ENCODE data around the gene EFCAB7.
A peak's percentile ranks its signal among the peaks of the same experiment; 100 is the strongest.

Gene EFCAB7

GRCh38 chr1:63522891-63523728, at the start of gene EFCAB7, which contains the start of gene ITGB3BP:
TSS of gene EFCAB7 (plus strand) at chr1:63523525. CDS start at chr1:63525573, 2,048 bp downstream.
TSS of gene ITGB3BP (minus strand) at chr1:63523225. CDS start at chr1:63523133, 92 bp downstream.
- peak; percentile 95 for DNase-seq

- DNase-seq = no peak
Measured at GRCh38 chr1:63475761-63476160, 47.6 kb upstream of the EFCAB7 start.

DNA sequence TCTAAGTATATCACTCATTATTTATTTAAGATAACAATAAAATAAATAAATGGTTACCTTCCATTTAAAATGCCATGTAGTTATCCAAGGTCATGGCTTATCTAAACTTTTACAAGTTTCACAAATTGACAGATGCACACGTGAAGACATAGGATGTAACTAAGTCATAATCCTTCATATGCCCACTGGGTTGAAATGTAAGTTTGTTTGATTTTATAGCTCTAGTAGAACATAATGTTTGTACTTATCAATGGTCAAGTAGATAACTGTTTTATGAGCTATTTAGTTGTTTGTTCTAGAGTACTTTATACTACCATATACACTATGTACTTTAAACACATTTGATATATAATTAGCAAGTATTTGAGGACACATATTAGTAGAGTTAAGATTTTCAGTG, 43.3 kb upstream of the EFCAB7 start:
- DNase-seq = no peak

GRCh38 chr1:63486629-63487028, 36.7 kb upstream of the EFCAB7 start:
- no peak for DNase-seq

DNA sequence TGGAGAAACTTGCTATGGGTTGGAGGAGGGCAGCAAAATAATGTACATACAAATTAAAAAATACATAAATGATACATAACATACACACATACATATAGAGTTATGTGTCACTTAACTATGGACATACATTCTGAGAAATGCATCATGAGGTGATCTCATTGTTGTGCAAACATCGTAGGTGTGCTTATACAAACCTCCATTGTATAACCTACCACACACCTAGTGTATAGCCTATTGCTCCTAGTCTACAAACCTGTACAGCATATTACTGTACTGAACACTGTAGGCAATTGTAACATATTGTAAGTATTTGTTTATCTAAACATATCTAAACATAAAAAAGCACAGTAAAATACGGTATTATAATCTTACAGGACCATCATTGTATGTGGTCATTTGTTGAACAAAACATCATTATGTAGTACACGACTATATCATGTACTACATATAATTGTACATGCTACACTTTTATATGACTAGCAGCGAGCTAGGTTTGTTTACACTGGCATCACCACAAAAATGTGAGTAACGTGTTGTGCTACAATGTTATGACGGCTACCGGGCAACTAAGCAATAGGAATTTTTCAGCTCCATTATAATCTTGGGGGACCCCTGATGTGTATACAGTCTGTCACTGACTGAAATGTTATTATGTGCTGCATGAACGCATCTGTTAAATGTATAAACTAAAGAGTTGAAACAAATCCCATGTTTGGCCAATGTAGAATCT, 35.8 kb upstream of the EFCAB7 start:
- no peak for DNase-seq

- no peak for DNase-seq
Measured at GRCh38 chr1:63497577-63497976, 25.7 kb upstream of the EFCAB7 start.

DNA sequence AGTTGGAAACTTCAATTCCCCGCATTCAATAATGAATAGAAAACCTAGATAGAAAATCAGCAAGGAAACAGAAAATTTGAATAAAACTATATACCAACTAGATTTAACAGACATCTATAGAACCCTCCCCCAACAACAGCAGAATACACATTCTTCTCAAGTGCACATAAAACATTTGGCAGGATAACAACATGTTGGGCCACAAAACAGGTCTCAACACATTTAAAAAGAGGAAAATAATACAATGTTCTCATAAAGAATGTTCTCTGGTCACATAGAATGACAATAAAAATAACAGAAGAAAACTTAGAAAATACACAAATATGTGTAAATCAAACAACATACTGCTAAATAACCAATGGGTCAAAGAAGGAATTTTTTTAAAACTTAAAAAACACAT, 25.2 kb upstream of the EFCAB7 start:
- DNase-seq = no peak

DNA sequence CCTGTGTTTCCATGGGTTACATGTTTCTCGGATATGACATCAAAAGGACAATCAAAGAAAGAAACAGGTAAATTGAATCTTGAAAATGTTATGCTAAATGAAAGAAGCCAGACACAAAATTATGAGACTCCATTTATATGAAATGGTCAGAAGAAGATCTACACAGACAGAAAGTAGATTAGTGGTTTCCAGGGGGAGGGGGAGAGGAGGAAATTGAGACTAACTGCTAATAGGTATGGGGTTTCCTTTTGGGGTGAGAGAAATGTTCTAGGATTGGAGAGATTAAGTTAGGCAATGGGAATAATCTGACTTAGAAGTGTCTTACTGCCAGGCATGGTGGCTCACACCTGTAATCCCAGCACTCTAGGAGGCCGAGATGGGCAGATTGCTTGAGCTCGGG, 22.1 kb upstream of the EFCAB7 start:
- no peak for DNase-seq

DNA sequence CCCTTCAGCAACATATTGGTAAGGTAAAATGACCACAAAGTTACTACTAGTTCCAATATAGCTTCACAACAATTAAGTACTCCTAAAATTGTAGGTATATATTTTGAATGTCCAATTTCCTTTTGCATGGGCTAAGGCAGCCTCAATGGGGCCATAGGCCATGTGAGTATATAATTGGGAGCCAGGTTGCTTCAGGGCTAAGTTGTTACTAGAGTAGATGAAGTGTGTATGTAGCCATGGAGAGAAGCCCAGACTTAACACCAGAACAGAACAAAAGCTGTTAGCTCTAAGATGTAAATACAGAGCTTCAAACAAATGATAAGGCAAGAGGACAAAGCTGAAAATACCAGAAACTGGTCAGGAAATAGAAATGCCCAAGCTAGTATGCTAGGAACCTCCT, 16.5 kb upstream of the EFCAB7 start:
- no peak for DNase-seq

- DNase-seq = no peak
Measured at GRCh38 chr1:63509718-63510117, 13.6 kb upstream of the EFCAB7 start.

DNA sequence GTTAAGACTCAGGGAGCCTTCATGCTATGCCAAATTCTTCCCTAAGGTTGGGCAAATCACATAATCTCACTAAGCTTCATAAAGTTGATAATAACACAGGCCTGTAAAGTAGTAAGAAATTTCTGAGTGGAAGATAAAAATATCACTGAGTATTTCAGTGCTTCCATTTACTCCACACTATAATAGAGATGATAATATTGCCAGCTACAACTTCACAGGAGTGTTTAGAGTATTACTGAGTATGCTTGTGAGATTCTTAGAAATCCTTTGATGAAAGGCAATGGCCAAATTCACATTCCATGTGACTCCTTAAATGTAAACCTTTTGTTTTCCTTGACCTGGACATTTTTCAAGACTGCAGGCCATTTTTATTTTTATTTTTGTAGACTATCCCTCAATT, 10.7 kb upstream of the EFCAB7 start:
- no peak for DNase-seq

DNA sequence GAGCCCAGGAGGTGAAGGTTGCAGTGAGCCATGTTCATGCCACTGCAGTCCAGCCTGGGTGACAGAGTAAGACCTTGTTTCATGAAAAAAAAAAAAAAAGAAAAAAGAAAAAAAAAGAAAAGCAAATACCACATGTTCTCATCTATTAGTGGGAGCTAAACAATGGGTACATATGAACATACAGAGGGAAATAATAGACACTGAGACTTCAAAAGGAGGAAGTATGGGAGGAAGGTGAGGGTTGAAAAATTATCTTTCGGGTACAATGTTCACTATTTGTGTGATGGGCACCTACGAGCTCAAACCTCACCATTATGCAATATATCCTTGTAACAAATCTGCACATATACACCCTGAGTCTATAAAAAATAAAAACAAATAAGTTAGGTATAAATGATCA, 6.7 kb upstream of the EFCAB7 start:
- no peak for DNase-seq

GRCh38 chr1:63523738-63524137, 413 bp downstream of the EFCAB7 start:
- DNase-seq = no peak

- no peak for DNase-seq
Measured at GRCh38 chr1:63524201-63524600, 876 bp downstream of the EFCAB7 start.

GRCh38 chr1:63532727-63533126, 9.4 kb downstream of the EFCAB7 start:
- DNase-seq = no peak

DNA sequence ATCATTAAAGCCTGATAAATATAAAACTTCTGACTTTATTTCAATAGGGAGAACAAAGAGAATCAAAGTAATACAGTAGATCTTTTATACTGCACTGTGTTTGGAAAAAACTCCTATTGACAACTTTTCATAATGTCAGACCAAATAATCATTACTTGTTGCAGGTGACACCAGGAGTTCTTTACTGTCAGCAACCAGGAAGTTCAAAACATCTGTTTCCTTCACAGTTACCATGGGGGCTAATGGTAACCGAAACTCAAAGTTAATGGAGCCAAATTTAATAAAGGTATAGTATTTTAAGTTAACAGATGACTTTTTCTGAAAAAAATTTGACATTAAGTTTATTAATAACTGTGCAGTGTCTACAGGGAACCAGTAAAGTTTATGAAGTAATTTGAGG, 10.6 kb downstream of the EFCAB7 start:
- DNase-seq = peak; percentile 6

GRCh38 chr1:63534406-63534805, 11.1 kb downstream of the EFCAB7 start:
- DNase-seq = no peak

GRCh38 chr1:63537006-63537405, 13.7 kb downstream of the EFCAB7 start:
- no peak for DNase-seq

DNA sequence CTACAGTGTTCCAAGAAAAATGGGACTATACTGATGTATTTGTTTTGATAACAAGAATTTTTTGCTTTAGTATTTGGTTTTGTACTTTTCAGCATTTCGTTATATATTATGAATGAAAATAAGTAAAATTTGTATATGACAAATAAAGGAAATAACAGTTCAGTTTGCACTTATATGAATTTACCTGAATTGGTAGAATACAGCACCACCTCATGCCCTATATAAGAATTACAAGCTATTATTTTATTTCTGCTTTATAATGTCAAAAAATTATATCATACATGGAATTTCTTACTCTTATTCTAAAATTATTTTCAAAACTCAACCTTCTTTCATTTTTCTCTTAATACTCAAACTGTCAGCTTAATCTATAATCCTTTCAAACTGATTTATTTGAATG, 14.6 kb downstream of the EFCAB7 start:
- DNase-seq = no peak

GRCh38 chr1:63545780-63546179, 22.5 kb downstream of the EFCAB7 start:
- DNase-seq = no peak

- no peak for DNase-seq
Measured at GRCh38 chr1:63547621-63548294, 24.4 kb downstream of the EFCAB7 start.

DNA sequence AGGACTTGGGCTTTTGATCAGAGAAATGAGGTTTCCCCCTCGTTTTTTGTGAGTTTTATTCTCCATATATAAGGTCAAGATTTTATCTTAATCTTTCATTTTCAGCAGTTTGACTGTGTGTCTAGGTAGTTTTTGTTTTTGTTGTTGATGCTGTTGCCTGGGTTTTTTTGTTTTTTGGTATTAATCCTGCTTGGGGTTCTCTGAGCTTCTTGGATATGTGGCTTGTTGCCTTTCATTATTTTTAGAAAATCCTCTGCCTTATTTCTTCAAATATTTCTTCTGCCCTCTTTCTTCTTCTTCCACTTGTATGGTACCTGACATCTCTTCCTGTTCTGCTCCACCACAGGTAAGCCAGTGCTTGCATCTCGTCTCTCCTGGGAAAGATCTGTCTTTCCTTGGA, 25.0 kb downstream of the EFCAB7 start:
- DNase-seq = no peak

DNA sequence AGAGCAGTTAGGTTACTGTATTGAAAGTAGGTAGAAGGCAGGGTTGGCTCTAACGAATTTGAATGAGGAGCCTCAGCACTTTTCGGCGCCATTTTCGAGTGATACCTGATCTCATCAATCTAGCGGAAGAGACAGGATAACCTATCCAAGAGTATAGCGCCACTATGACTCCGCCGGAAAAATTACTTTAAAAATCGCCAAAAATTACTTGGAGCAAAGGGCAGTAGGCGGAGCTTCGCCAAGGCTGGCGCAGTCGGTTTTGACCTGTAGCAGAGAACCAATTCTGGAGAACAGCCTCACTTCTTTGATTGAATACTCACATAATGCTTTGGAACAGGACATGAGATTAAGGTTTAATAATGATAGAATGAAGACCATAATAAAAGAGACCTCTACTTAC, 25.6 kb downstream of the EFCAB7 start:
- no peak for DNase-seq

DNA sequence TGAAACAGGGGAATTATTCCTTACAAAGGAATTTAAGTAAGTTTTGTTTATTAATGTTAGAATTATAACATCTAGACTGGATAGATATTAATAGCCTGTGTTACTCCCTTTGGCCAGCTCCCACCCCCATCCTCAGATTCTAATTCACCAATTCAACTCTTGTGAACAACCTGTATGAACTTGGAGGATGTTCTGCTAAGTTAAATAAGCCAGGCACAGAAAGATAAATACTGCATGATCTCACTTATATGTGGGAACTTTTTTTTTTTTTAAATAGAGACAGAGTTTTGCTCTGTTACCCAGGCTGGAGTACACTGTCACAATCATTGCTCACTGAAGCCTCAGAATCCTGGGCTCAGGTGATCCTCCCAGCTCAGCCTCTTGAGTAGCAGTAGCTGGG, 32.2 kb downstream of the EFCAB7 start:
- DNase-seq = no peak

Data from NCI-H774 (cell line).